Esophagus squamous epithelium (tissue), 4 donors: ENCODE results near the gene TMEM59L.

Experiments
- CTCF ChIP-seq, 6 experiments: fragments of 450-650 bp in 4 of 6; fragments of 200-600 bp in 2 of 6; sonication (generic) in 2 of 6; IDR thresholded peaks; one replicate each; pipeline ENCODE4 v1.5.1; 2016 to 2019; ENCODE audit warnings: antibody characterized with exemption in 6 of 6, mild to moderate bottlenecking in 4 of 6, moderate library complexity in 4 of 6
- POLR2A ChIP-seq, 4 donors: fragments of 450-650 bp; IDR thresholded peaks; one replicate each; pipeline ENCODE4 v1.6.1; 2017; ENCODE audit warnings: antibody characterized with exemption in 4 of 4, mild to moderate bottlenecking in 4 of 4, moderate library complexity in 3 of 4

GRCh38 chr19:18669524-18669817 lies 56.8 kb downstream of the TMEM59L start:
- TF ChIP-seq CTCF (IDR thresholded peaks at IDR 0.05) (no peak), POLR2A (IDR thresholded peaks at IDR 0.05) (no peak)
